GM18951 (cell line): ENCODE measurements around the gene RABGEF1.
"Not testable (repeated sequence)": the region's sequence is repeated elsewhere in the genome, so short reads cannot be mapped to it uniquely, and the experiment has no call there.

ENCODE experiments used
- POLR2A ChIP-seq: IDR thresholded peaks from 4 replicates; pipeline ENCODE4 v1.6.1; 2011; ENCODE audit warnings: mild to moderate bottlenecking; ENCODE audit not compliant: insufficient read length, insufficient read depth; ENCODE audit errors: extremely low read depth
- in situ Hi-C: fragments of 300-500 bp; cut with MboI; formaldehyde crosslinking; loops from one replicate; pipeline ENCODE4 v1.12.0; 2022; ENCODE audit warnings: low sequenced_read_pairs, mixed read lengths, inconsistent platforms; ENCODE audit not compliant: unreplicated experiment

RABGEF1 gene

GRCh38 chr7:66766041-66766440 is 25.5 kb downstream of the RABGEF1 start:
- TF ChIP-seq POLR2A: no peak
- in situ Hi-C loops: no loop called here

- in situ Hi-C loops: not testable (repeated sequence)
These were observed 27.0 kb downstream of the RABGEF1 start for GRCh38 chr7:66767486-66767885.

- in situ Hi-C loops: no loop called here
- TF ChIP-seq POLR2A: no peak
These were observed 28.6 kb downstream of the RABGEF1 start for GRCh38 chr7:66768865-66769832.

GRCh38 chr7:66769833-66770512 is 29.4 kb downstream of the RABGEF1 start:
- TF ChIP-seq POLR2A: no peak
- in situ Hi-C loops: no loop called here

GRCh38 chr7:66771795-66772194 is 31.3 kb downstream of the RABGEF1 start:
- in situ Hi-C loops: no loop called here
- TF ChIP-seq POLR2A: no peak

GRCh38 chr7:66773744-66774143 is 33.2 kb downstream of the RABGEF1 start:
- in situ Hi-C loops: not testable (repeated sequence)

- in situ Hi-C loops: loop anchor here (25.0 kb wide), 1 partner anchor 214 kb away; no protein-coding TSS in a partner anchor
These were observed 35.9 kb downstream of the RABGEF1 start for GRCh38 chr7:66776383-66776782.

GRCh38 chr7:66776800-66777442 is 36.4 kb downstream of the RABGEF1 start:
- TF ChIP-seq POLR2A: no peak
- in situ Hi-C loops: loop anchor here (25.0 kb wide), 1 partner anchor 215 kb away; no protein-coding TSS in a partner anchor

- TF ChIP-seq POLR2A: no peak
- in situ Hi-C loops: loop anchor here (25.0 kb wide), 1 partner anchor 216 kb away; no protein-coding TSS in a partner anchor
These were observed 37.7 kb downstream of the RABGEF1 start for GRCh38 chr7:66778201-66778600.

GRCh38 chr7:66779669-66780409 is 39.3 kb downstream of the RABGEF1 start:
- TF ChIP-seq POLR2A: no peak
- in situ Hi-C loops: loop anchor here (25.0 kb wide), 1 partner anchor 218 kb away; no protein-coding TSS in a partner anchor

GRCh38 chr7:66781408-66782090 is 41.0 kb downstream of the RABGEF1 start:
- no peak for TF ChIP-seq POLR2A
- in situ Hi-C loops: loop anchor here (25.0 kb wide), 1 partner anchor 219 kb away; no protein-coding TSS in a partner anchor

- in situ Hi-C loops: loop anchor here (25.0 kb wide), 1 partner anchor 221 kb away; no protein-coding TSS in a partner anchor
These were observed 42.3 kb downstream of the RABGEF1 start for GRCh38 chr7:66782875-66783274.

- in situ Hi-C loops: loop anchor here (25.0 kb wide), 1 partner anchor 222 kb away; no protein-coding TSS in a partner anchor
These were observed 43.5 kb downstream of the RABGEF1 start for GRCh38 chr7:66783887-66784595.
